ENCODE measurements around the gene ZNF217. TPM values are rescaled to one million over a fixed set of nuclear protein-coding genes. Genes with fewer than 3 reads are reported as not detected.
"Not testable (repeated sequence)": the region's sequence is repeated elsewhere in the genome, so short reads cannot be mapped to it uniquely, and the experiment has no call there.

Gene ZNF217
- total and polyA plus RNA-seq, 2 experiments from 2014 or later: 4.7 to 32.4 TPM

DNA sequence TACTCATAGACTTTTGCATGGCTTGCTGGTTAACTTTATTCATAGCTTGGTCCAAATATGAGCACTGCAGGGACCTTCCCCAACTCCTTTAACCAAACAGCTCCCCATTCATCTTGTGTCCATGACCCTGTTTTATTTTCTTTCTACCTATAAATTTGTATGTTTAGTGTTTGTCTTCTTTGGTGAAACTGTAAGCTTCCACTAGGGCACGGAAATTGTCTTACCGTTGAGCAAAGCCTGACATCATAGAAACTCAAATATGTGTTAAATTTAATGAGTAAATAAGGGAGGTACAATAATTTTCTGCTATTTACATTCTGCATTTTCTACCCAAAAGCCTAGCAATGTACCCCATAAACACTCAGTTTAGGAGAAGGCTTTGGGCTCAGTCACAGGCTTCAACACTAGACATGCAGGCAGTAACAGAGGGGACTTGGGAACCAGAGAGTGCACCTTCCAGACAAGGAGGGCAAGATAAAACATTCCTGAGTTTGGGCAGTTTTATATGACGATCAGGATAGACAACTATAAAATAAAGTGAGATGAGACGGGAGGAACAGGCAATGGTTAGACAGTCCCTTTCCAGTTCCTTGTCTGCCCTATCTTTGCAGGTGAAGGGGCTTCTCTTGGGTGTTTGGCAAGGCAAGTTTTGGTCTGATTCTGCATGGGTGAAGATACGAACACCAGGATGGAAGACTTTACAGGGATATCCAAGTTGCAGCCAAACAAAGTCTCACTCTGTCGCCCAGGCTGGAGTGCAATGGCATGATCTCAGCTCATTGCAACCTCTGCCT, 46.2 kb upstream of the ZNF217 start:
- no peaks in the 10 kb centered on the region for H3K36me3 ChIP-seq (replicated peaks; ENCODE audit: insufficient read depth, low read depth)

DNA sequence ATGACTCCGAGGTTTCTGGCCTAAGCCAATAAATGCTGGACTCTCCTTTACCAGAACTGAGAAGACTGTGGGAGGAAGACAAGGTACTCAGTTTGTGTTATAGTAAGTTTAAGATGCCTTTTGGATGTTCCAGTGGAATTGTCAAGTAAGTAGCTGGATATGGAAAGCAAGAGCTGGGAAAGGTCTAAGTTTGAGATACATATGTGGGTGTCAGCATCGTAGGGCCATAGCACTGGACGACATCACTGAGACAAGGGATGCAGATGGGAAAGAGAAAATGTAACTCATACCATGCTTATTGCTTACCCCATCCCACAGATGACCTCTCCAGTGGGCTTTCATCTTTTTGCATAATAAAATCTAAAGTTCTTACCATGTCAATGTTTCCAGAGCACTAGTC, 45.5 kb upstream of the ZNF217 start:
- no peak overlapping the region for H2AFZ ChIP-seq
- H3K36me3 ChIP-seq (replicated peaks; ENCODE audit: insufficient read depth, low read depth): no peaks in the 10 kb centered on the region
- H3K4me3 ChIP-seq: no peak overlapping the region
- no peak for DNase-seq (ENCODE audit: low spot score)
- H3K4me1 ChIP-seq (ENCODE audit: insufficient read depth): peaks cover 16% of the 10 kb centered on the region
- no peak overlapping the region for H3K27ac ChIP-seq
- H3K9me2 ChIP-seq (replicated peaks; ENCODE audit: insufficient read depth): no peaks in the 10 kb centered on the region
- WGBS (ENCODE audit: low lambda C conversion rate, missing lambda C conversion rate): 94% methylated on average over 3 of the region's 3 CpGs
- H3K27me3 ChIP-seq: no peaks in the 10 kb centered on the region
- no peak overlapping the region for H3K4me2 ChIP-seq
- no peaks in the 10 kb centered on the region for H3K9me3 ChIP-seq (ENCODE audit: low read depth)
- H3K79me2 ChIP-seq: no peaks in the 10 kb centered on the region
- H4K20me1 ChIP-seq (ENCODE audit: insufficient read depth, poor library complexity, severe bottlenecking): no peaks in the 10 kb centered on the region
- TF ChIP-seq EZH2phosphoT487 (IDR thresholded peaks at IDR 0.05; ENCODE audit: low read depth, severe bottlenecking, unreplicated experiment) (no peak), CTCF (IDR thresholded peaks at IDR 0.05; ENCODE audit: poor library complexity) (no peak)

More for the DNA sequence above, 46.2 kb upstream of the ZNF217 start:
- no peak for DNase-seq (ENCODE audit: low spot score)
- Histone ChIP-seq H3K79me2 (no peaks in the 10 kb centered on the region), H3K4me2 (no peak overlapping the region), H4K20me1 (ENCODE audit: insufficient read depth, poor library complexity, severe bottlenecking) (no peaks in the 10 kb centered on the region), H2AFZ (no peak overlapping the region), H3K4me1 (ENCODE audit: insufficient read depth) (peaks cover 16% of the 10 kb centered on the region), H3K27ac (no peak overlapping the region), H3K9me3 (ENCODE audit: low read depth) (no peaks in the 10 kb centered on the region), H3K4me3 (no peak overlapping the region), H3K27me3 (no peaks in the 10 kb centered on the region), H3K9me2 (replicated peaks; ENCODE audit: insufficient read depth) (no peaks in the 10 kb centered on the region)
- no peak for TF ChIP-seq CTCF (IDR thresholded peaks at IDR 0.05; ENCODE audit: poor library complexity)
- no peak for TF ChIP-seq EZH2 (IDR thresholded peaks at IDR 0.05; ENCODE audit: borderline replicate concordance)
- no peak for TF ChIP-seq EZH2phosphoT487 (IDR thresholded peaks at IDR 0.05; ENCODE audit: low read depth, severe bottlenecking, unreplicated experiment)
- 78% methylated on average over 6 of the region's 6 CpGs for WGBS (ENCODE audit: low lambda C conversion rate, missing lambda C conversion rate)

DNA sequence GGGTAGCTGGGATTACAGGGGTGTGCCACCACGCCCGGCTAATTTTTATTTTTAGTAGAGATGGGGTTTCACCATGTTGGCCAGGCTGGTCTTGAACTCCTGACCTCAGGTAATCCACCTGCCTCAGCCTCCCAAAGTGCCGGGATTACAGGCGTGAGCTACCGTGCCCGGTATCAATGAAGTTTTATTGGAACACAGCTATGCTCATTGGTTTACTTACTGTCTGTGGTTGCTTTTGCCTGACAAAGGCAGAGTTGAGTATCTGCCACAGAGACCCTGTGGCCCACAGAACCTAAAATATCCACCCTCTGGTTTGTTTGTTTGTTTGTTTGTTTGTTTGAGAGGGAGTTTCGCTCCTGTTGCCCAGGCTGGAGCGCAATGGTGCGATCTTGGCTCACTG, 43.7 kb upstream of the ZNF217 start:
- DNase-seq (ENCODE audit: low spot score); H3K27me3 ChIP-seq; H3K4me3 ChIP-seq; H3K36me3 ChIP-seq (replicated peaks; ENCODE audit: insufficient read depth, low read depth); H4K20me1 ChIP-seq (ENCODE audit: insufficient read depth, poor library complexity, severe bottlenecking); H2AFZ ChIP-seq; H3K27ac ChIP-seq; H3K9me3 ChIP-seq (ENCODE audit: low read depth); H3K4me1 ChIP-seq (ENCODE audit: insufficient read depth); H3K4me2 ChIP-seq; H3K79me2 ChIP-seq; H3K9me2 ChIP-seq (replicated peaks; ENCODE audit: insufficient read depth): not testable (repeated sequence)
- 95% methylated on average over 9 of the region's 9 CpGs for WGBS (ENCODE audit: low lambda C conversion rate, missing lambda C conversion rate)

DNA sequence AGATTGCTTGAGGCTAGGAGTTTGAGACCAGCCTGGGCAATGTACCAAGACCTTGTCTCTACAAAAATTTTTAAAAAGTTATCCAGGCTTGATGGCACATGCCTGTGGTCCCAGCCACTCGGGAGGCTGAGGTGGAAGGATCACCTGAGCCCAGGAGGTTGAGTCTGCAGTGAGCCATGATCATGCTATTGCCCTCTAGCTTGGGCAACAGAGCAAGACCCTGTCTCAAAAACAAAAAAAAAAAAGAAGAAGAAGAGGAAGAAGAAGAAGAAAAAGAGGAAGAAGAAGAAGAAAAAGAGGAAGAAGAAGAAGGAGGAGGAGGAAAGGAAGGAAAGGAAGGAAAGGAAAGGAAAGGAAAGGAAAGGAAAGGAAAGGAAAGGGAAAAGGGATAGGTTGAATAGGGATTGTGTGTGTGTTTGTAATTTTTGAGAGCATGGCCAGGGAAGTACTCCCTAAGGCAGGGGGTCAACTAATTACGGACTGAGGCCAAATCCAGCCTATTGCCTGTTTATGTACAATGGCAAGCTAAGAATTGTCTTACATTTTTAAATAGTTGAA, 43.0 kb upstream of the ZNF217 start:
- Histone ChIP-seq H3K36me3 (replicated peaks; ENCODE audit: insufficient read depth, low read depth) (no peaks in the 10 kb centered on the region), H3K27ac (no peak overlapping the region), H4K20me1 (ENCODE audit: insufficient read depth, poor library complexity, severe bottlenecking) (no peaks in the 10 kb centered on the region), H3K4me2 (no peak overlapping the region), H3K9me2 (replicated peaks; ENCODE audit: insufficient read depth) (no peaks in the 10 kb centered on the region), H2AFZ (no peak overlapping the region), H3K4me1 (ENCODE audit: insufficient read depth) (no peaks in the 10 kb centered on the region), H3K79me2 (no peaks in the 10 kb centered on the region), H3K9me3 (ENCODE audit: low read depth) (no peaks in the 10 kb centered on the region), H3K27me3 (no peaks in the 10 kb centered on the region), H3K4me3 (no peak overlapping the region)
- no peak for DNase-seq (ENCODE audit: low spot score)
- WGBS (ENCODE audit: low lambda C conversion rate, missing lambda C conversion rate): 88% methylated on average over 2 of the region's 2 CpGs
- TF ChIP-seq EZH2 (IDR thresholded peaks at IDR 0.05; ENCODE audit: borderline replicate concordance) (no peak), EZH2phosphoT487 (IDR thresholded peaks at IDR 0.05; ENCODE audit: low read depth, severe bottlenecking, unreplicated experiment) (no peak), CTCF (IDR thresholded peaks at IDR 0.05; ENCODE audit: poor library complexity) (no peak)

Measured in hepatocyte (in vitro differentiated cells).